ENCODE measurements around the gene MTHFD2L.

DNA sequence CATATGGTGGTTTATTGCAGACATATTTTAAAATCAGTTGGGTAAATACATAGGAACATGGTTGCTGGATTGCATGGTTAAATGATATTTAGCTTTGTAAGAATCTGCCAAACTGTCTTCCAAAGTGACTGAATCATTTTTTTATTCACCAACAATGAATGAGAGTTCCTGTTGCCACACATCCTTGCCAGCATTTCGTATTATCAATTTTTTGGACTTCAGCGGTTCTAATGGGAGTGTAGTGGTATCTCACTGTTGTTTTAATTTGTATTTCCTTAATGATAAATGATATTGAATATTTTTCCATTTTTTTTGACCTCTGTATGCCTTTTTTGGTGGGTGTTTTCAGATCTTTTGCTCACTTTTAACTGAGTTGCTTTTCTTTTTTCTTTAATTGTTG, 1.4 kb upstream of the MTHFD2L start:
- no peak for TF ChIP-seq EP300 (IDR thresholded peaks at IDR 0.05)
- TF ChIP-seq, protein P1, sequence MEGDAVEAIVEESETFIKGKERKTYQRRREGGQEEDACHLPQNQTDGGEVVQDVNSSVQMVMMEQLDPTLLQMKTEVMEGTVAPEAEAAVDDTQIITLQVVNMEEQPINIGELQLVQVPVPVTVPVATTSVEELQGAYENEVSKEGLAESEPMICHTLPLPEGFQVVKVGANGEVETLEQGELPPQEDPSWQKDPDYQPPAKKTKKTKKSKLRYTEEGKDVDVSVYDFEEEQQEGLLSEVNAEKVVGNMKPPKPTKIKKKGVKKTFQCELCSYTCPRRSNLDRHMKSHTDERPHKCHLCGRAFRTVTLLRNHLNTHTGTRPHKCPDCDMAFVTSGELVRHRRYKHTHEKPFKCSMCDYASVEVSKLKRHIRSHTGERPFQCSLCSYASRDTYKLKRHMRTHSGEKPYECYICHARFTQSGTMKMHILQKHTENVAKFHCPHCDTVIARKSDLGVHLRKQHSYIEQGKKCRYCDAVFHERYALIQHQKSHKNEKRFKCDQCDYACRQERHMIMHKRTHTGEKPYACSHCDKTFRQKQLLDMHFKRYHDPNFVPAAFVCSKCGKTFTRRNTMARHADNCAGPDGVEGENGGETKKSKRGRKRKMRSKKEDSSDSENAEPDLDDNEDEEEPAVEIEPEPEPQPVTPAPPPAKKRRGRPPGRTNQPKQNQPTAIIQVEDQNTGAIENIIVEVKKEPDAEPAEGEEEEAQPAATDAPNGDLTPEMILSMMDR (IDR thresholded peaks at IDR 0.05) = no peak
